Measurements from ENCODE around the gene ZNF101.

DNA sequence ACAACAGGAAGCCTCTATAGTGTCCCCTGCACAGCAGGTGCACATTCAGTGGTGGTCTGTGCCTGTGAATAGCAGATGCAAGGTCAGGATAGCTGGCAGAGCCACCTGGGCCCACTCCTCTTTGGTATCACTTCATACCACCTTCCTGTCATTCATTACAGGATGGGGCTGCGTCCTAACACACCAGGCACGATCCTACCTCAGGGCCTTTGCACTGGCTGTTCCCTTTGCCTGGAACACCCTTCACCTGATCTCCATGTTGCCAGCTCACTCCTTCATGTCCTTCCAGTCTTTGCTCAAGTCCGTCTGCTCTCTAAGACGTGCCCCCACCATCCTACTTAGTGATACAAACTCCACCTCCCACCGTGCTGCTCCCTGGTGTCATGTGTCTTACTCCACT, 36.0 kb upstream of the ZNF101 start:
- TF ChIP-seq, protein P1, sequence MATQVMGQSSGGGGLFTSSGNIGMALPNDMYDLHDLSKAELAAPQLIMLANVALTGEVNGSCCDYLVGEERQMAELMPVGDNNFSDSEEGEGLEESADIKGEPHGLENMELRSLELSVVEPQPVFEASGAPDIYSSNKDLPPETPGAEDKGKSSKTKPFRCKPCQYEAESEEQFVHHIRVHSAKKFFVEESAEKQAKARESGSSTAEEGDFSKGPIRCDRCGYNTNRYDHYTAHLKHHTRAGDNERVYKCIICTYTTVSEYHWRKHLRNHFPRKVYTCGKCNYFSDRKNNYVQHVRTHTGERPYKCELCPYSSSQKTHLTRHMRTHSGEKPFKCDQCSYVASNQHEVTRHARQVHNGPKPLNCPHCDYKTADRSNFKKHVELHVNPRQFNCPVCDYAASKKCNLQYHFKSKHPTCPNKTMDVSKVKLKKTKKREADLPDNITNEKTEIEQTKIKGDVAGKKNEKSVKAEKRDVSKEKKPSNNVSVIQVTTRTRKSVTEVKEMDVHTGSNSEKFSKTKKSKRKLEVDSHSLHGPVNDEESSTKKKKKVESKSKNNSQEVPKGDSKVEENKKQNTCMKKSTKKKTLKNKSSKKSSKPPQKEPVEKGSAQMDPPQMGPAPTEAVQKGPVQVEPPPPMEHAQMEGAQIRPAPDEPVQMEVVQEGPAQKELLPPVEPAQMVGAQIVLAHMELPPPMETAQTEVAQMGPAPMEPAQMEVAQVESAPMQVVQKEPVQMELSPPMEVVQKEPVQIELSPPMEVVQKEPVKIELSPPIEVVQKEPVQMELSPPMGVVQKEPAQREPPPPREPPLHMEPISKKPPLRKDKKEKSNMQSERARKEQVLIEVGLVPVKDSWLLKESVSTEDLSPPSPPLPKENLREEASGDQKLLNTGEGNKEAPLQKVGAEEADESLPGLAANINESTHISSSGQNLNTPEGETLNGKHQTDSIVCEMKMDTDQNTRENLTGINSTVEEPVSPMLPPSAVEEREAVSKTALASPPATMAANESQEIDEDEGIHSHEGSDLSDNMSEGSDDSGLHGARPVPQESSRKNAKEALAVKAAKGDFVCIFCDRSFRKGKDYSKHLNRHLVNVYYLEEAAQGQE (IDR thresholded peaks at IDR 0.05; ENCODE audit: insufficient read depth in 1 of 2, low read depth in 2 of 2, low read length in 1 of 2): no peak
- TF ChIP-seq, protein P2, sequence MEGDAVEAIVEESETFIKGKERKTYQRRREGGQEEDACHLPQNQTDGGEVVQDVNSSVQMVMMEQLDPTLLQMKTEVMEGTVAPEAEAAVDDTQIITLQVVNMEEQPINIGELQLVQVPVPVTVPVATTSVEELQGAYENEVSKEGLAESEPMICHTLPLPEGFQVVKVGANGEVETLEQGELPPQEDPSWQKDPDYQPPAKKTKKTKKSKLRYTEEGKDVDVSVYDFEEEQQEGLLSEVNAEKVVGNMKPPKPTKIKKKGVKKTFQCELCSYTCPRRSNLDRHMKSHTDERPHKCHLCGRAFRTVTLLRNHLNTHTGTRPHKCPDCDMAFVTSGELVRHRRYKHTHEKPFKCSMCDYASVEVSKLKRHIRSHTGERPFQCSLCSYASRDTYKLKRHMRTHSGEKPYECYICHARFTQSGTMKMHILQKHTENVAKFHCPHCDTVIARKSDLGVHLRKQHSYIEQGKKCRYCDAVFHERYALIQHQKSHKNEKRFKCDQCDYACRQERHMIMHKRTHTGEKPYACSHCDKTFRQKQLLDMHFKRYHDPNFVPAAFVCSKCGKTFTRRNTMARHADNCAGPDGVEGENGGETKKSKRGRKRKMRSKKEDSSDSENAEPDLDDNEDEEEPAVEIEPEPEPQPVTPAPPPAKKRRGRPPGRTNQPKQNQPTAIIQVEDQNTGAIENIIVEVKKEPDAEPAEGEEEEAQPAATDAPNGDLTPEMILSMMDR (IDR thresholded peaks at IDR 0.05): no peak
- TF ChIP-seq POLR2AphosphoS5 (IDR thresholded peaks at IDR 0.05; ENCODE audit: low read depth, low read length): no peak
- no peak for TF ChIP-seq SIN3A (IDR thresholded peaks at IDR 0.05; ENCODE audit: borderline replicate concordance, insufficient read depth, low read depth, low read length)
- no peak for TF ChIP-seq TCF7L2 (IDR thresholded peaks at IDR 0.05; ENCODE audit: low read depth, low read length)
